Measurements from ENCODE around the gene ANTXRL.
"Not testable (repeated sequence)": the region's sequence is repeated elsewhere in the genome, so short reads cannot be mapped to it uniquely, and the experiment has no call there.

ANTXRL gene

DNA sequence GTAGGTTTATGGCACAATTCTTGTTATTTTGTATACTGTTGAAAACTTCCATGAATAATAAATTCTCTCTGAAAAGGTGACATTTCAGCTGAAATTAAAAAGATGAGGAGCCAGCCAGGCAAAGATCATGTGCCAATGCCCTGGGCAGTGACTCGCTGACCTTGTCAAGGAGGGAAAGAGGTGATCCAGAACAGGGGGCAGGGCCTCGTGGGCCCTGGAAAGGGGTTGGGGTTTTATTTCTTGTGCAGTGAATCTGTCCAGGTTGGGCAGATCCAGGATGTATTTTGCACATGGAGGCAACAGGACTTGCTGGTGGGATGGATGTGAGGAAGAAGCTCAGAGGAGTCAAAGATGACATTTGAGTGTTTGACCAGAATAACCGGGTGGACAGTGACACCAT is 31.6 kb upstream of the ANTXRL start:
- DNase-seq: not testable (repeated sequence)

DNA sequence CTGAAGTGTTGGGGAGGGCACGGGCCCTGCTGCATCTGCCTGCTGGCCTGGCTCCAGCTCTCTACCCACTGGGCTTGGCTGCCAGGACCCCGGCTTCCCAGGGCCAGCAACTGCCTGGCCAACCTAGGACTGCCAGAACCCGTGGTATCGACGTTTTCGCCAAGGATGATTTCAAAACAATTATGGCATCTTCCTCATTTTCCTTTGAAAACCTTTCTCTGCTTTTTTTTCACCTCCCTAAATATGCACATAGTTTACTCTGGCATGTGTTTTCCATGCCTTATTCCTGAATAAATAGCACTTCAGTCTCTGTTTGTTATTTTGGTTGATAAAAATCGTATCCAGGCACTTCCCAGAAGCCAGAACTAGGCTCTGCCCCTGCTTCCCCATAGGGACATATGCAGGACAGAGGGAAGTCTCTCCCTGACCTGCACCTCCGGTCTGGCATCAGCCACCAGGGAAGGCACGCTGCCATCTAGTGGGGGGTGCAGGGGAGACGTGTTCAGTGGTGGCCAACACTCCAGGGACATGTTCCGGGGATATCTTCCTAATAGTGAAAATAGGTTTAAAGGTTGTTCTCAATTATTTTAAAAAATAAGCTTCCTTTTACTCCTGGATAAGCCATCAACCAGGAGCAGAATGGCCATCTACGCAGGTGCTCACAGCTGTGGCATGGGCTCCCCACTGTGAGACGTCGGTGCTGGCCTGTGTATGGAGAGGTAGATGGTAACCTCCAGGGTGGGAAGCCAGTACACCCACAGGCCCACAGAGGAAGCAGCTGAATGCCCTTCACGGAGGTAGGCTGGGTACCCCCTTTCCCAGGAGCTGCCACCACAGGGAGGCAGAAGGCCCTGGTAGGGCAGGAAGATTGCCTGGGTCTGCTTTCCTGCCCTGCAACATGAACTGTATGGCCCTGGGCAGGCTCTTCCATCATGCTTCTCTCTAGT is 30.7 kb upstream of the ANTXRL start:
- peak in 2 of 4 experiments; percentile 26 to 33 for DNase-seq

DNA sequence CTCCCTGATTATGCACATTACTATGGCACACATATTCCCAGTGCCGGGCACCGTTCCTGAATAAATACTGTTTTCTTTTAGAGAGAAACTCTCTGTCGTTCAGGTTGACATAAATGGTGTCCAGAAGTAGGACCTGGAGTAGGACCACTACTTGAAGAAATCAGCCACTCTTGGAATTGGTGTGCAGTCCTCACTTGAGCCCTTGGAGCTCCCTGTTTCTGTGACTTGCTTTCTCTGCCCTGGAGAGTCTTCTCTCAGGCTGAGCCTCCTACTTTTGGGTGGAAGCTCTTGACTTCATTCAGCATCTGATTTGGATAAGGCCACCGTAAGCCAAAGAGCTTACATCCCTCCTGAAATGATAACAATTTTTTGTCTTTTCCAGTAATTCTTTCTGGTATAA is 29.7 kb upstream of the ANTXRL start:
- no peak for DNase-seq

DNA sequence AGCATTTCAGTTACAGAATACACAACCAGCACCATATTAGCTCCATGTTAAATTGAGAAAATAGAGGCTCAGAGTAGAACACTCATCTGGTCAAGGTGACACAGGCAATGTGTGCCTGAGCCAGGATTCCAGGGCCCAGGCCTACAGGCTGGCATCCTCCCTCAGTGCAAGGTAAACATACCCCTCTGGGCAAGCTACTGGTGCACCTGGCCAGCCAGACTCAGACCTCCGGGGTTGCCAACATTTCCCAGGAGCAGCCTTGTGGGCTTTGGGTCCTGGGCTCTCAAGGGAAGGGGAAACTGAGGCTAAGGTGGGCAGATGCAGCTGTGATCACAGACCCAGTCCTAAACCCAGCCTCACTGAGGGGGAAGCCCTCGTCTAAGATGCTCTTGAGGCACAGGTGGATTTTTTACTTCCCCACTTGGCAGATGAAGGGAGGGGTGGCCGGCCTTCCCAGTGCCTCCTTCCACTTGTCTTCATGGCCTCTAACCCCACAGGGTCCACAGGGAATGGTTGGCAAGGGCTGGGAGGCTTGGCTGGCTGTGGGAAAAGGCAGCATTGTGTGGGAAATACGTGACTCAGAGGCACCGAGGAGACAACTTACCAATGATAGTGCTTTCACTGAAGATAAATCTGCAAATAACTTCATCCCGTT is 23.8 kb upstream of the ANTXRL start:
- DNase-seq: not testable (repeated sequence)

DNA sequence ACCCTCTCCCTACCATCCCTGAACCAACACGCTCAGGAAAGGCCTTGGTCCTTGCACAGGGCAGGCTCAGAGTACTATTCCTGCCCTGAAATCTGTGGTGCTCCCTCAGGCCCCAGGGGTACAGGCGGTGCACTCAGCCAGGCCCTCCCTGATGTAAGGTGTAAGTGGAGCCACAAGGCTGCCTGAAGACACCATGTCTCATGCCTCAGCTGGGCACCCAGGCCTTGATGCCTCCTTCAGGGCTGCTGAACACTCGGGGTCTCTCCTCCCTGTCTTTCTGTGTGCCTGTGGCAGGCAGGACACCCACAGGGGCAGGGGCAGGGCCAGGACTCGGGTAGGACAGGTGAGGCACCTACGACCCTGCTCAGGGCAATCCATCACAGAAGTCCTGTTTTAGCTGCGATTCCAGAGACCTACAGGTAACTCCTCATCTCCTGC is 22.9 kb upstream of the ANTXRL start:
- DNase-seq: no peak

DNA sequence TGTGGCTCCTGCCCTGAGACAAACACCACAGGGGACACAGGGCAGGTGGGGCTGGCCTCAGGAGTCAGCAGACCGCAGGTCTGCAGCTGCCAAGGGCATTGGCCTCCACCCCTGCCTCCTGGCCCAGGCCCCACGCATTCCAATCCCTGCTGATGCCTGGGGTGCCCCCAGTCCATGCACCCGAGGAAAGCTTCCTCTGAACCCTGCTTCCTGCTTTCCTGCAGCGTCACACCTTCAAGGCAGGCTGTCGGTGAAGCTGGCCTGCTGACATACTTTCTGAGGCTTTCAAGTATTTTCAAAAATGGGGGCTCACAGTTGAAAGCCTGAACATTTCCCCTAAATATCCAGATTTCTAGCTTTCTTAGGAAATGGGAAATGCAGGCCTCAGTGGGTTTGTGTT is 22.5 kb upstream of the ANTXRL start:
- no peak for DNase-seq

DNA sequence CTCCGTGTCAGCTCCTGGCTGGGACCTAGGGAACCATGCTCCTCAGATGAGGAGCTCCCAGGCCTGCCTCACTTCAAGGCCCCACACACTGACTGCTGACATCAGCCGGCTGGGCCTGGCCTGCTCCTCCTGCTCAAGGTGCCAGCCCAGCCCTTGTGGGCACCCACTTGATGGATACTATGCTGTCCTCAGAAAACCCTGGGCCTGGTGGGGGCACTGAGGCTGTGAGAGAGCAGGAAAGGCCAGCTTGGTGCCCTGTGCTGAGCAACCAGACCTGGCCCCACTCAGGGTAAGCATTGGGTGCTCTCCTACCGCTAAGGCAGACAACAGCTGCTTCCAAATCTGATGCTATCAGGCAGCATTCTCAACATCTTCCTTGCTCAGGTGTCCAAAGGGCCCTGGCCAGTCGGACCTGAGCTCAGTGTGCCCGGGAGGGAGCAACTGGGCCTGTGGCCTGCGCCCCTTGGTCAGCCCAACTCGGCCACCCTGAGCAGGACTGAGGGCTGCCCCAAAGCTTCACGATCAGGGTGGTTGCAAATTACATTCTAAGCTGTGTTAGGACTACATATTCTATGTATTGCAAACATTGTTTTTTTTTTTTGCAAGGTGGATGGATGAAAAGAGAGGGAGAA is 21.9 kb upstream of the ANTXRL start:
- no peak for DNase-seq

DNA sequence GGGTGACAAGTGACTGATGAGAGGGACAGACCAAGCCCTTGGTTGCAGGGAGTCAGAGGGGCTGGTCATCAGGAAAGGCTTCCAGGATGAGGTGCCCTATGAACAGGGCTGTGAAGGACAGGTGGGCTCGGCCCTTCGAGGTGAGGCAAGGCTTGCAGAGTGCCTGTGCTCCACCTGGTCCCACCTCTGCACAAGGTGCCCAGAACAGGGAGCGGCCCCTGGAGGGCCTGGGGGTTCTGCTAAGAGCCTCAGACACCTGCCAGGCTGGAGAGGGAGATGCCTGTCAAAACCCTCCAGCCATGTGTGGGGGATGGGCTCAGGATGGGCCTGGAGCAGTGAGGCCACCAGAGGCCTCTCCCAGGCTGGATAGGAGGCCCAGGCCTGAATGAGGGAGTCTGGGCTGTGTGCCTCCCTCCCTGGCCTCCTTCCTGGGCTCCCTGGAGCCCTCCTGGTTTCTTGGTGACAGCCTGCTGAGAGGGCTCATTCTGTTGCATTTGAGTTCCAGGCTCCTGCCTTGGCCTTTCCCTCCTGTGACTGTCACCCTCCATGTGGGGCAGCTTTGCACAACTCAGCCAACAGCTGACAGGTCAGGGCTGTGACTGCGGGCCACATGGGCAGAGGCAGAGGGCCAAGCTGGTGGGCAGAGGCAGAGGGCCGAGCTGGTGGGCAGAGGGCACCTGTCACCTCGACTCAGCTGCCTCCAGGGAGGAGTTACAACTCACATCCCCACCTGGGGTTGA is 21.1 kb upstream of the ANTXRL start:
- DNase-seq: not testable (repeated sequence)

DNA sequence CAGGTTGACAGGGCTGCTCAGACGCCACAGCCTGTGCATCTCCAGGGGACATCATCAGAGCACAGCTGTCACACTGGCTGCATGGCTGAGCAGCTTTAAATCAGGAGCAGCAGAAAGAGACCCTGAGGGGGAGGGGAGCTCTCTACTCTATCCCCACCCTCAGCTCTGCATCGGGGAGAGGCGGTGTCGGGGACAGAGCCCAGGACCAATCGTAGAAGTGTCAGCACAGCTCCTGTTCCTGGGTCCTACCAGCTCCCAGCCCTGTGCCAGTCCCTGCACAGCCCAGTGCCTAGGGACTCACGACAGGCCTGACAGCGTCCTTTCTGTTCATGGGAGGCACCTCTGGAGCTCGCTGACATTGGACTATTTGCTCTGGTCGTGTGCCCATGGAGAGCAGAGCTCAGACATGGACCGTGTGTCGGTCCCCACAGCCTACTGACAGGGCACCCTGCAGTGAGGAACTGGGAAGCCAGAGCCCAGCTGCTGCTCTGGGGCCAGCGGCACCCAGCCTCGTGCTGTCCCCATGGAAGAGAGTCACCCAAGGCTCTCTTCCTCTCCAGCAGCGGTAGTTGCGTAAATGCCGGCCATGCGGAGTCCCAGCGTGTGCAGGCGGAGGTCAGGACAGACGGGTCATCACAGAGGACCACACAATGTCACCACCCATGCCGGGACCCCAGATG is 20.4 kb upstream of the ANTXRL start:
- DNase-seq: no peak

DNA sequence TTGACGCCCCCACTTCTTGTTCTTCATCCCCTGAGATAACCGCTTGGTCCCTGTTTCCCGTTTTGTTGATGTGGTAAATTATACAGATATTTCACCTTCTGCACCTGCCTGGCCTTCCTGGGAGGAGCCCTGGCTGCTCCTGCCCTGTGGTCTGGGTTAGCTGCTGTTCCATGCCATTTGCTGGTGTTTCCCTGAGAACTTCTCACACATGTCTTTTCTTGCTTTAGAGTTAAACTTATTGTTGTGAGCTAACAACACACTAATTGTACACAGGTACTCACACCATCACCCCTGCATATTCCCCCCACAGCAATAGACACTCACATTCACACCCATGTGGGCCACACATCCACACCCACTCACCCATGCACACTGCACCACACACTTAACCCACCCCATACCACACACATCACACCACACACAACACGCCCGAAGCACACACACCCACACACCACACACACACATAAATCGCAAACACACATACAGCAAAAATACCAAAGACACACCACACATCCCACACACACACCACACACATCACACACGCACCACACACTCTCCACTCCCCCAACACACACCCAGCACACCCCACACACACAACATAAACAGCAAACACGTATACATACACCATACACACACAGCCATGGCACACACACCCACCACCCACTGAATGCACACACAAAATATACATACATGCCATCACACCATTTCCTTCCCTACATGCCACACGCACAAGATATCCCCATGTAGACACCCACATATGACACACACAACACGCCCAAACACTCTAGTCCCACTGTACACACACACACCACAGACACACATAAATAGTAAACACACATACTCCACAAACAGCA is 19.4 kb upstream of the ANTXRL start:
- DNase-seq: no peak

DNA sequence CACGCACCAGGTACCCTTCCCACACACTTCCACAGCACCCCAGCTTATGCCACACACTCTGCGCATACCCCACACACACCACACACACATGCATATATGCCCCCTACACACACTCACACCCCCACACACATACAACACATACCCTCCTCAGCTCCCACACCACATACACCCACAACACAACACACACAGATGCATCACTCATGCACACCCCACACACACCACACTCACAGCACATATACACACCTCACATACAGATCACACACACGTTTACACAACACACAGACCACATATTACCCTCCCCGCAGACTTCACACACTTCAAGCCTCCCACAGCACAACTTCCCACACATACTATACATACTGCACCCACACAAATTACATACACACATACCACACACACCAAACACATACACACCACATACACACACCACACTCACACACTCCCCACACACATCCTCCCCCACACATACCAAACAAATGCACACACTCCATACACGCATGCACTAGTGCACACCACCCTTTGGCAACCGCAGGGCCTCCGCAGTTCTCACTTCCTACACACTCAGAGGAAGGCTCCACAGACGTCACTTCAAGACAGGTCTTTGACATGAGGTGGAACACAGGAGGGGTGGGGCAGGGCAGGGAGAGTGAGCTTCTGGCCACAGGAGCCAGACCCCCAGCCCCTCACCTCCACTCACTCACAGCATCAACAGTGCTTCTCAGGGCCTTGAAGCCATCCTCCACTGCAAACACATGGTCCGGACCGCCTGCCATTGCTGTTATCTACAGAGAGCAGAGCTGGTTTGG is 18.5 kb upstream of the ANTXRL start:
- DNase-seq: peak in 2 of 4 experiments; percentile 27 to 32

DNA sequence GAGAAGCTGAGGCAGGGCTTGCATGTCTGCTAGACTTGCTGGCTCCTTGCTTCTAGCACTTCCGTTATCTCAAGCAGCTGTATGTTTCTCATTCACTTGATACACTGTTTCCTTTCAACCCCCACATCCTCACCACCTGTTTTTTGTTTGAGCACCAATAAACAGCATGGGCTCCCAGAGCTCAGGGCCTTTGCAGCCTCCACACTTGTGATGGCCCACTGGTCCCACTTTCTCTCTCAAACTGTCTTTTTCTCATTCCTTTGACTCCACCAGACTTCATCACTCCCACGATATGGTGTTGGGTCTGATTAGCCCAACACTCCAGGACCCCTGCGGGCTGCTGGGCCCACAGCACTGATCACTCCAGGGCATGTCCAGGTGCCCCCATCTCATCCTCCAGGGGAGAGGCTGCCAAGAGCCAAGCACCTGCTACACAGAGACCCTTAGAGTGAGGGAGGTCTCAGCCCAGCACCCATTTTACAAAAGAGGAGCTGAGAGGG is 17.2 kb upstream of the ANTXRL start:
- peak in 1 of 4 experiments; percentile 11 for DNase-seq

DNA sequence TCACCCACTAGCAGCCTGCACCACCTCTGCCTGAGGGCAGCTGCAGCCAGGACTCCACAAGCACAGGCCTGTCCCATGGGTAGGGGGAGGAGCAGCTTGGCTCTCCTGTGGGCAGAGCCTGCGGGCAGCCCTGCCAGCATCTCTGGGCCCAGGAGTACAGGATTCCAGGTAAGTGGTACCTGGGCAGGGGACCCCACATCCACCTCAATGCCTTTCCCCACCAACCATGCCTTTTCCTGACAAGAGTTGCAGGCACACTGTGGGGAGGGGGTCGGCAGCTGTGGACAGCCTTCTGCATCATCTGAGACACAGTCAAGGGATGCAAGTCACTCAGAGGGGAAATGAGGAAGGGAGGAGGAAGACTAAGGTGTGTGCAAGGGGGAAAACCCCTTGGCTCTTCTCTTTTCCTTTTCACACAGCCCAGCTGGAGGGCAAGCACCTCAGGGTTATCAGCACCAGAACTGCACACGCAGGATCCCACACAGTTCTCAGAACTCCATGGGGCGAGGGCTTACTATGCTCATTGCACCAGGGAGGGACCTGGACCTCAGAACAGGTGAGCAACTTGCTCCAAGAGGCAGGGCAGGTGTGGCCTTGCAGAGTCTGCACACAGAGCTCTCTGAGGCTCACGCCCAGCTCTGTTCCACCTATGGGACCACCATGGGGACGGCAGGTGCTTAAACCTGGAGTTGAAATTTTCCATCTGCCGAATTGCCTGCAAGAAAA is 16.5 kb upstream of the ANTXRL start:
- no peak for DNase-seq

DNA sequence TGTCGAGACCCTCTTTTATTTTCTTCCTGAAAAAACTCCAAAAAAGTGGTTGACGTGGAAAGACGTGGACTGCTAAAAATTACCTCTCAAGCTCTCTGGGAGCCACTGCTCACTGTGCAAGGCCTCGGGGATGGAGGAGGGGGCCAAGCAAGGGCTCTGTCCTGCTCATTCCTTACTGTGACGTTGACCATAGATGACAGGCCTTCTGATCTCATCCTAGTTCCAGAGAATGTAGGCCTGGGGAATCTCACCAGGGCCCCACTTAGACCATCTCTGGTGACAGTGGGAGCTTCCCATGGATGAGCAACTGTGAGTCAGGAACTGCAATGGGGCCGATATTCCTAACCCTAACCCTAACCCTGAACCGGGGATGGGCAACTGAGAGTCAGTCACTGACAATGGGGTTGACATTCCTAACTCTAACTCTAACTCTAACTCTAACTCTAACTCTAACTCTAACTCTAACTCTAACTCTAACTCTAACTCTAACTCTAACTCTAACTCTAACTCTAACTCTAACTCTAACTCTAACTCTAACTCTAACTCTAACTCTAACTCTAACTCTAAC is 15.8 kb upstream of the ANTXRL start:
- DNase-seq: not testable (repeated sequence)

DNA sequence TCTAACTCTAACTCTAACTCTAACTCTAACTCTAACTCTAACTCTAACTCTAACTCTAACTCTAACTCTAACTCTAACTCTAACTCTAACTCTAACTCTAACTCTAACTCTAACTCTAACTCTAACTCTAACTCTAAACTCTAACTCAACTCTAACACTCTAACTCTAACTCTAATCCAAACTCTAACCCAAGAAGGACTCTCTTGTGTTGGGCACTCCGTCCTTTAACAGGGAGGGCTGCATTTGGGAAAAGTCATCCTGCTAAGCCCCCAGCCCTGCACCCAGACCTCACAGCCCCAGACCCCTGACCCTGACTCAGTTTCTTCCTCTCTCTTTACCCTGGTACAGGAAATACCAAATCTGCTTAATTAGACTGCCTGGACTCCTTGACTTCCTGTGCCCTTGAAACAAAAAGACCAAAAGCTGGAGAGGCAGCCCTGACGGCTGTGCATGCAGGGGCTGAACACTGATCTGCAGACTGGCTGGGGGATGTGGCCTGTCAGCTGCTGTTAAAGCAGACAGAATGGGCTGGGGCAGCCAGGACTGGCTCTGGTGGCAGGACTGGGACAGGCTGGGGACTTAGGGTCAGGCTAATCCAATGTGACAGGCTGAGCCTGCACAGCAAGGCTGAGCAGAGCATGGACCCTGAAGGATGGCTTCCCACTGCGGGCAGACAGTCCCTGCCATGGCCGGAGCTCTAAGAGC is 14.8 kb upstream of the ANTXRL start:
- DNase-seq: not testable (repeated sequence)

DNA sequence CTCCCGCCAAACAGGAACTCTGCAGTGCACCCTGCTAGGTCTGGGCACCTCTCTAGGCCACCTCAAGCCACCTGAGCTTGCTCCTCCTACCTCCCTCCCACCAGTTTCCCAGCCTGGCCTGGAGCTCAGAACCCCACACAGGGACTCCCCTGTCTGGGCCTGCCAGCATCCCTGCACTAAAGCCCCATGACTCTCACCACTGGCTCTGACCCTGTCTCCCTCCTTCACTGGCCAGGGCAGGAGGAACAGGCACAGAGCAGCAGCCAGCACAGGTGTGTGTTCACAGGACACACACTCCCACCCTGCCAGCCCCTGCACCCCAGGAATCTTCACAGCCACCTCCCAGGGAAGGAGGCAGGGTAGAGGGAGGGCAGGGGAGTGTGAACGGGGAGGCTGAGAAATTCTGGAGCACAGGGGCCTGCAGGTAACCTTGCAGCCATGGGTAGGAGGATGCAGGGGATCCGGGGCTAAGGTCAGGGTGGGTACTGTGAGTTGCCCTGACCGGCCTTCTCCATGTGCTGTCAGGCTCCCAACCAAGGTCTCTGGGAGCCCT is 13.9 kb upstream of the ANTXRL start:
- no peak for DNase-seq

DNA sequence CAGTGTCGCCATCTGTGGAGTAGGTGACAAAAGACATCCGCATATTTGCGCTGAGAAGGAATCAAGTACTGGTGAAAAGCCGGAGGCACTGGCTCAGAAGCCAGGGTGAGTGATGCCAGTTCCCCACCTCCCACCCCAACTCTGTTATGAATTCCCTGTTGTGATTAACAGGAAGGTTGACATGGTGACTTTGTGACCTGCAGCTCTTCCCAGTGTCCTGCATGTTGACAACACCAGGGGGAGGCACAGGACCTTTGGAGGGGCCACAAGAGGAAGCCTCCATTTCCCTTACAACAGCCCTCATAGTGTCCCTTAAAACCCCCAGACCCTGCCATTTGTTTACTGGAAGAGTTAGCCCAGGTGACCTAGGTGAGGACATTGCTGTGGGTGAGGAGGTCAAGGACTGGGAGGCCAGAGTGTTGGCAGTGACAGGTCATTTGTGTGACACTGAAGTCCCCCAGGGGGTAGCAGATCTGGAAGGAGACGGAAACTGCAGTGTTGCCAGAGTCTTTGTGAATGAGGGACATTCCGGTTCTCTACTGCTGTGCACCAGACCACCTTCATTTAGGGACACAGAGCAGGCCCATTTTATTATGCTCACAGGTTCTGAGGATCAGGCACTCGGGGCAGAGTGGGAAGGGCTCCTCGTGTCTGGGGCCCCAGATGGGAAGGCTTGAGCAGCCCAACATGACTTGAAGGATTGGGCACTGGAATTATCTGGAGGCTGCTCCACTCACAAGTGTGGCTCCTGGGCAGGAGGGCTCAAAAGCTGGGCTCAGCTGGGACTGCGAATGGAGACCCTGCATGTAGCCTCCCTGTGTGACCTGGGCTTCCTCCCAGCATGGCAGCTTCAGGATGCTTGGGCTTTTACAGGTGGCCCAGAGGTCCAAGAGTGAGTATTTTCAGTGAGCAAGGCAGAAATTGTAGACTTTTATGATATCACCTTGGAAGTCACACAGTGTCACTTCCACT is 13.0 kb upstream of the ANTXRL start:
- DNase-seq: no peak
